K562 (cell line): ENCODE data around the gene TNNT1. TPM values are rescaled to one million over a fixed set of nuclear protein-coding genes. Genes with fewer than 3 reads are reported as not detected.

Experiments used
- ARID1B ChIP-seq: fragments of 450-650 bp; IDR thresholded peaks from 2 replicates; pipeline ENCODE4 v1.6.1; 2016; ENCODE audit warnings: antibody characterized with exemption, mild to moderate bottlenecking, inconsistent platforms
- BCOR ChIP-seq: fragments of 450-650 bp; IDR thresholded peaks from 2 replicates; pipeline ENCODE4 v1.6.1; 2016
- CEBPG ChIP-seq, 3 experiments: fragments of 200-800 bp in 1 of 3; sonication (Bioruptor generic) in 1 of 3; sonication (generic) in 1 of 3; formaldehyde crosslinking in 1 of 3; IDR thresholded peaks in 2 of 3; conservative IDR thresholded peaks in 1 of 3; 2 replicates each; pipeline versions ENCODE4 v1.6.1 to v1.8.0; 2016 to 2022; ENCODE audit warnings: missing compliant biosample characterization in 2 of 3, missing genetic modification characterization in 2 of 3, mild to moderate bottlenecking in 1 of 3, missing genetic modification reagents in 1 of 3
- CHCHD3 ChIP-seq: fragments of 250-450 bp; sonication (Bioruptor Pico); IDR thresholded peaks from 2 replicates; pipeline ENCODE4 v2.1.2; 2022; ENCODE audit warnings: mild to moderate bottlenecking
- DMBX1 ChIP-seq: fragments of 250-450 bp; sonication (Bioruptor Pico); IDR thresholded peaks from 2 replicates; pipeline ENCODE4 v1.8.0; 2022; ENCODE audit warnings: inconsistent platforms, mild to moderate bottlenecking, moderate library complexity, borderline replicate concordance
- FOXM1 ChIP-seq, 2 experiments: fragments of 450-650 bp in 1 of 2; sonication (generic) in 1 of 2; formaldehyde crosslinking in 1 of 2; IDR thresholded peaks; 2 replicates each; pipeline versions ENCODE4 v1.6.1 to v1.9.0; 2017 to 2022; ENCODE audit warnings: low read depth in 2 of 2, mild to moderate bottlenecking in 2 of 2, missing genetic modification reagents in 1 of 2, moderate library complexity in 1 of 2
- GABPA ChIP-seq: fragments of 200-800 bp; sonication (Bioruptor generic); conservative IDR thresholded peaks from 2 replicates; pipeline ENCODE4 v1.6.1; 2016; ENCODE audit warnings: low read depth, missing genetic modification characterization, missing compliant biosample characterization
- HIVEP1 ChIP-seq: fragments of 250-450 bp; sonication (Bioruptor Pico); IDR thresholded peaks from 2 replicates; pipeline ENCODE4 v1.4.0; 2020; ENCODE audit warnings: mild to moderate bottlenecking
- HOXB6 ChIP-seq: fragments of 250-450 bp; sonication (Bioruptor Pico); IDR thresholded peaks from 2 replicates; pipeline ENCODE4 v1.5.1; 2022; ENCODE audit warnings: mild to moderate bottlenecking, borderline replicate concordance
- MBD2 ChIP-seq: sonication (generic); IDR thresholded peaks from 2 replicates; pipeline ENCODE4 v1.6.1; 2016; ENCODE audit warnings: low read depth, borderline replicate concordance
- MTA1 ChIP-seq: fragments of 450-650 bp; IDR thresholded peaks from 2 replicates; pipeline ENCODE4 v1.6.1; 2017; ENCODE audit warnings: borderline replicate concordance
- NBN ChIP-seq: fragments of 450-650 bp; IDR thresholded peaks from 2 replicates; pipeline ENCODE4 v1.6.1; 2016; ENCODE audit warnings: low read depth, mild to moderate bottlenecking
- PHF20 ChIP-seq: fragments of 450-650 bp; IDR thresholded peaks from 2 replicates; pipeline ENCODE4 v1.6.1; 2018; ENCODE audit not compliant: partially characterized antibody
- PHF8 ChIP-seq: fragments of 200-600 bp; sonication (generic); IDR thresholded peaks from 2 replicates; pipeline ENCODE4 v1.6.1; 2012; ENCODE audit warnings: mixed run types, mild to moderate bottlenecking, inconsistent platforms, low read length, moderate library complexity, borderline replicate concordance
- POU5F1 ChIP-seq: fragments of 150-350 bp; IDR thresholded peaks from 2 replicates; pipeline ENCODE4 v1.6.1; 2014; ENCODE audit warnings: borderline replicate concordance, low read length, low read depth, mild to moderate bottlenecking; ENCODE audit not compliant: partially characterized antibody
- SNRNP70 ChIP-seq: fragments of 200-400 bp; formaldehyde crosslinking; optimal IDR thresholded peaks from 2 replicates; pipeline ENCODE3; 2017; ENCODE audit warnings: low read depth, low read length
- STAT5B ChIP-seq: fragments of 250-450 bp; sonication (Bioruptor Pico); IDR thresholded peaks from 2 replicates; pipeline ENCODE4 v1.8.0; 2021; ENCODE audit warnings: mild to moderate bottlenecking, inconsistent platforms
- TCF7L2 ChIP-seq: fragments of 150-350 bp; IDR thresholded peaks from 2 replicates; pipeline ENCODE4 v1.6.1; 2016; ENCODE audit warnings: low read depth, mild to moderate bottlenecking, low read length, moderate library complexity
- TEAD1 ChIP-seq, 2 experiments: fragments of 450-650 bp in 1 of 2; sonication (generic) in 1 of 2; formaldehyde crosslinking; IDR thresholded peaks; 2 replicates each; pipeline versions ENCODE4 v1.4.0 to v1.8.0; 2020 to 2022; ENCODE audit warnings: mild to moderate bottlenecking in 2 of 2, missing genetic modification reagents in 1 of 2
- ZKSCAN1 ChIP-seq: fragments of 150-350 bp; IDR thresholded peaks from 2 replicates; pipeline ENCODE4 v1.6.1; 2016; ENCODE audit warnings: low read depth, low read length
- ZNF347 ChIP-seq: fragments of 450-650 bp; formaldehyde crosslinking; IDR thresholded peaks from 2 replicates; pipeline ENCODE4 v1.4.0; 2020; ENCODE audit warnings: low read depth, mild to moderate bottlenecking, moderate library complexity
- ZNF592 ChIP-seq: fragments of 450-650 bp; IDR thresholded peaks from 2 replicates; pipeline ENCODE4 v1.6.1; 2017; ENCODE audit warnings: antibody characterized with exemption, mild to moderate bottlenecking
- ZNF668 ChIP-seq: fragments of 250-450 bp; sonication (Bioruptor Pico); IDR thresholded peaks from 2 replicates; pipeline ENCODE4 v1.8.0; 2022; ENCODE audit warnings: mild to moderate bottlenecking, inconsistent platforms
- polyA plus RNA-seq, 8 experiments: library from polyadenylated mRNA; depleted of rRNA in 4 of 8; stranded (reverse) in 5 of 8; unstranded in 3 of 8; fragments of >200 nt; fragmentation: Nextera tagmentation in 2 of 8; fragmentation: Illumina TruSeq in 1 of 8; extraction: Ambion mirVana in 2 of 8; extraction: Trizol in 1 of 8; gene quantifications; 2 replicates each; pipeline versions ENCODE4 v1.2.1 to v1.2.3, GENCODE V29; 2011 to 2014; ENCODE audit warnings: inconsistent platforms in 1 of 8, missing spikeins in 1 of 8
- total RNA-seq, 7 experiments: library from RNA; depleted of rRNA in 6 of 7; stranded (reverse); fragments of >200 nt in 6 of 7; fragmentation: Illumina TruSeq in 2 of 7; extraction: Trizol in 2 of 7; gene quantifications; 2 replicates each; pipeline versions ENCODE4 v1.2.1 to v1.2.3, GENCODE V29; 2011 to 2021; ENCODE audit warnings: low replicate concordance in 1 of 7

The TNNT1 gene
- total and polyA plus RNA-seq, 9 of the 15 experiments (the other 6 are each of a cell fraction or from before 2014, with no cell fraction given) = 31.8 to 390 (median 227) TPM

- TF ChIP-seq CEBPG (CRISPR knock-in tag; IDR thresholded peaks at IDR 0.05) (peak; percentile 37; the same call in 1 of the 2 replicates), CEBPG (tag; conservative IDR thresholded peaks at IDR 0.05 in 1 of 2, IDR thresholded peaks at IDR 0.05 in 1 of 2) (no peak), FOXM1 (IDR thresholded peaks at IDR 0.05; ENCODE audit: low read depth) (no peak), FOXM1 (CRISPR knock-in tag; IDR thresholded peaks at IDR 0.05; ENCODE audit: low read depth) (no peak), SNRNP70 (no peak), PHF20 (peak; percentile 75), BCOR (peak; percentile 36; the same call in 1 of the 2 replicates), POU5F1 (no peak), ZNF347 (no peak), MBD2 (peak; percentile 36; the same call in 1 of the 2 replicates), ARID1B (peak; percentile 30; the same call in 1 of the 2 replicates), DMBX1 (0 out of 2 replicates have a peak, but pooled peaks have one; percentile 30), STAT5B (no peak), CHCHD3 (CRISPR knock-in tag) (no peak), NBN (0 out of 2 replicates have a peak, but pooled peaks have one; percentile 35), MTA1 (no peak), TCF7L2 (no peak), ZKSCAN1 (0 out of 2 replicates have a peak, but pooled peaks have one; percentile 8), ZNF668 (CRISPR knock-in tag) (no peak), PHF8 (peak; percentile 94), HOXB6 (CRISPR knock-in tag) (no peak), TEAD1 (CRISPR knock-in tag; IDR thresholded peaks at IDR 0.05) (peak in 1 of 2 experiments; percentile 72; a peak in 1 of 4 replicates), HIVEP1 (no peak), ZNF592 (peak; percentile 90), GABPA (tag) (no peak)
These were observed 26.3 kb upstream of the TNNT1 start (continued) for GRCh38 chr19:55175117-55175867.
